ENCODE measurements around the gene GIMAP6.
"Not testable (repeated sequence)": the region's sequence is repeated elsewhere in the genome, so short reads cannot be mapped to it uniquely, and the experiment has no call there.

The GIMAP6 gene

GRCh38 chr7:150631866-150632864, at the start of gene GIMAP6:
Gene GIMAP6, minus strand, starts transcription at chr7:150632385. Its CDS starts 2,243 bp downstream, at chr7:150630142.
- DNase-seq = no peak

- DNase-seq = not testable (repeated sequence)
Measured at GRCh38 chr7:150680364-150680763, 48.2 kb upstream of the GIMAP6 start.

DNA sequence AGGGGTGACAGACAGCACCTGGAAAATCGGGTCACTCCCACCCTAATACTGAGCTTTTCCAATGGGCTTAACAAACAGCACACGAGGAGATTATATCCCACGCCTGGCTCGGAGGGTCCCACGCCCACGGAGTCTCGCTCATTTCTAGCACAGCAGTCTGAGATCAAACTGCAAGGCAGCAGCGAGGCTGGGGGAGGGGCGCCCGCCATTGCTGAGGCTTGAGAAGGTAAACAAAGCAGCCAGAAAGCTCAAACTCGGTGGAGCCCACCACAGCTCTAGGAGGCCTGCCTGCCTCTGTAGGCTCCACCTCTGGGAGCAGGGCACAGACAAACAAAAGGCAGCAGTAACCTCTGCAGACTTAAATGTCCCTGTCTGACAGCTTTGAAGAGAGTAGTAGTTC, 46.4 kb upstream of the GIMAP6 start:
- not testable (repeated sequence) for DNase-seq

DNA sequence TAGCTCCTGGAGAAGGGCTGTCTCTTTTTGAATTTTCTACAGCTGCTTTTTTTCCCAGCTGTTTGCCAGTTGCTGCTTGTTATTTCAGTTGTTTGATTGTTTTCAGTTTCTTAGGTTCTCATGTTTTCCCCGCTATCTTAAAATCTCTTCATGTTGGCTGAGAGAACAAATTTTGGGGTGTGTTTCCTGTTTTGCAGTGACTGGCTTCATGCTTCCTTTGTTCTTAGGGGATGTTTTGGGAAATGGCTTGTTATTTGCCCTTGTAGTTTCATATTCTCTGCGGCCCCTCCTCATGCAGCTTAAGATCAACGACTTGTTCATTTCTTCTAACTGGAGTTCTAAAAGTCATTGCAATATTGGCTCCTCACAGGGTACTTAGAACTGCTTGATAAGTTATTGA, 44.7 kb upstream of the GIMAP6 start:
- not testable (repeated sequence) for DNase-seq

GRCh38 chr7:150676276-150676675, 44.1 kb upstream of the GIMAP6 start:
- not testable (repeated sequence) for DNase-seq

DNA sequence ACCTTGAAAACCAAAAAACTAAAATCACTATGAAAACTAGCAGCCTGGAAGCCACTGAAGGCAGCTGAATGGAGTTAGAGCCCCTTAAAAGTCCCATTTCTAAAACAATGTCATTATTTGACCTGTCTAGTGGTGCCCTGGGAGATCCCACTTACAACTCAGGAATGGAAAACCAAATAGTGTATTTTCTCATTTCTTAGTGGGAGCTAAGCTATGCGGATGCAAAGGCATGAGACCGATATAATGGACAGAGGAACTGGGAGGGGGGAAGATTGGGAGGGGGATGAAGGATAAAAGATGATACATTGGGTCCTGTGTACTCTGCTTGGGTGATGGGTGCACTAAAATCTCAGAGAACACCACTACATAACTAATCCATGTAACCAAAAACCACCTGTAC, 43.5 kb upstream of the GIMAP6 start:
- DNase-seq = no peak

DNA sequence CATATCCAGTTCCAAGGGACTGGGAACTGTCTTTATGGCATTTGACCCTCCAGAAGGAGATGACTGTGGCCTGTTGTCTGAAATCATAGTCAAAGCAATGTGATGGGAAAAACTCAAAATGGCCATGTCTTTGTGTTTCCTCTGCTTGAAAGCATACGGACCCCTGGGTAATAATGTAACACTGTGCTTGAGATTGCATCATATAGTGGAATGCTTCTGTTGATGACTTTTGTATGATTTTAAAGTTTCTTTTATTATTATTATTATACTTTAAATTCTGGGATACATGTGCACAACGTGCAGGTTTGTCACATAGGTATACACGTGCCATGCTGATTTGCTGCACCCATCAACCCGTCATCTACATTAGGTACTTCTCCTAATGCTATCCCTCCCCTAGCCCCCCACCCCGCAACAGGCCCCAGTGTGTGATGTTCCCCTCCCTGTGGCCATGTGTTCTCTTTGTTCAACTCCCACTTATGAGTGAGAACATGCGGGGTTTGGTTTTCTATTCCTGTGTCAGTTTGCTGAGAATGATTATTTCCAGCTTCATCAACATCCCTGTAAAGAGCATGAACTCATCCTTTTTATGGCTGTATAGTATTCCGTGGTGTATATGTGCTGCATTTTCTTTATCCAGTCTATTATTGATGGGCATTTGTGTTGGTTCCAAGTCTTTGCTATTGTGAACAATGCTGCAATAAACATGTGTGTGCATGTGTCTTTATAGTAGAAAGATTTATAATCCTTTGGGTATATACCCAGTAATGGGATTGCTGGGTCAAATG, 39.8 kb upstream of the GIMAP6 start:
- DNase-seq = not testable (repeated sequence)

DNA sequence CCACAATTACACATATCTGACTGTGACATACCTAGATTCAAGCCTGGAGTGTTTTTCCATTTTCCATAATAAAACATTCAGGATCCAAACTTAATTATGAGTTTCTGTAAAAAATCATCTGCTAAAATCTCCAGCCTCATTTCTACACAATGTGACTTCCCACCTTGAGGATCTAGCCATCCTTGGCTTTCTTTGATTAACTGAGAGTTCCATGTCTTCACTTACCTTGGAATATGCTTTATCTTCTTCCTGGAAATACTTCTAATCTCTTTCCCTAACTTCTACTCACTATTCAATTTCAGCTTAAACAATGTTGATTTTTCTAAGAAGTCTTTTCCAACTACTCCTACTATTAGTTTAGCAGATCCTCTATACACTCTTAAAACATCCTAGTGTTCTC, 36.8 kb upstream of the GIMAP6 start:
- DNase-seq = no peak

DNA sequence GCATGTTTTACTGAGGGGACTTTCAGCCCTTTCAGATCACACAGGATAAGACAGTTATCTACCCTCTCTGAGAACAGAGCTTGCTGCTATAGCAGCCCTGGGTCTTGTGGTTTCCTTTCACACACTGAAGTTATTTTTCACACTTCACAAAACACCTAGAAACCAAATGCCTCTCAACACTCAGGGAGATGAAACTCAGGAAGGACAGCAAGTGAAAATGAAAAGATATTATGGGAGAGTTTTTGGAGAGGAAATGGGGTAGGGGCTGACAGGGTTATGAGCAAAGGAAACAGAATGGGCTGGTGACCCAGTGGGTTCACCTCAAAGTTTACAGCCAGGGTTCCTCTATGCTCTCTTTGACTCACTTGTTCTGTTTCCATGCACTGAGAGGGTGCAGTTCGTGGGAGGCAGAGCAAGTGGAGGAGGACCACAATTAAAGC, 36.3 kb upstream of the GIMAP6 start:
- DNase-seq = no peak

- DNase-seq = no peak
Measured at GRCh38 chr7:150666412-150666811, 34.2 kb upstream of the GIMAP6 start.

GRCh38 chr7:150665896-150666295, 33.7 kb upstream of the GIMAP6 start:
- DNase-seq = no peak

GRCh38 chr7:150665089-150665748, 33.0 kb upstream of the GIMAP6 start:
- no peak for DNase-seq

GRCh38 chr7:150663802-150664494, 31.8 kb upstream of the GIMAP6 start:
- no peak for DNase-seq

DNA sequence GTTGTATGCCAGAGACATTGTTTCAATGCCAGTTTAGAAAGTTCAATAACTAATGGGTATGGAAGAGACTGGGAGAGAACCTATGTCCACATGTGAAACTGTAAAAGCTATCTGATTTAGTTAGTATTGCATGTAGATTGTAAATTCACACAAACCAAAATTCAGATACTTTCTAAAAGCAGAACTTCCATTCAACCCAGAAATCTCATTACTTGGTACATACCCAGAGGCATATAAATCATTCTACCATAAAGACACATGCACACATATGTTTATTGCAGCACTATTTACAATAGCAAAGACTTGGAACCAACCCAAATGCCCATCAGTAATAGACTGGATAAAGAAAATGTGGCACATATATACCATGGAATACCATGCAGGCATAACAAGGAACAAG, 30.6 kb upstream of the GIMAP6 start:
- not testable (repeated sequence) for DNase-seq

DNA sequence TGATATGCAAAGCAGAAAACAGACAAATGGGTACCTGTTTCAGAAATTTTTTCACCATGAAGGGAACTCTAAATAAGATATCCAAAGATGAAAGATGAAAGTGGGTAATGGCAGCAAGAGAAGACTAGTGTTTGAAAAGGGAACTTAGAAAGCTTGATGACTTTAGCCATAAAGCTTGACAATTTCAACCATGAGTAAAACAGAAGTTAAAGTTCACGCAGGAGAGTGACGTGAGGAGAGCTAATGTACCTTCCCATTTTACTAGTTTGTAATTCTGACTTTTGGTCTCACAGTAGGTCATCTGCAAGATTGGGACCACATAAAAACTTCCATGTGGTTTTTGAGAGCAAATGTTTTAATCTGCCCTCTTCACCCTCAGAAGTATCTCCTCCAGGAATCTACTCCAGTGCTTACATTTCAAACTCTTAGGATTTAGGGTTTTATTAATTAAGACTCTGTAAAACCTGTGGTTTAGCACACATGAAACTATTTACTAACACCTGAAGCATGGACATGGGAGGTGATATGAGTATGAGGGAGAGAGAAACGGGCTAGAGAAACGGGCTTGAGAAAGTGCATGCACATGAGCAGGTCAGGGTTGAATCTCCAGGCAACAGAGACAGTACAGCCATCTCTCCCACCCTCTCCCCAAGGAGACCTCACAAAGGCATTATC, 28.9 kb upstream of the GIMAP6 start:
- DNase-seq = no peak

- no peak for DNase-seq
Measured at GRCh38 chr7:150657526-150657925, 25.3 kb upstream of the GIMAP6 start.

GRCh38 chr7:150656047-150656446, 23.9 kb upstream of the GIMAP6 start:
- no peak for DNase-seq

DNA sequence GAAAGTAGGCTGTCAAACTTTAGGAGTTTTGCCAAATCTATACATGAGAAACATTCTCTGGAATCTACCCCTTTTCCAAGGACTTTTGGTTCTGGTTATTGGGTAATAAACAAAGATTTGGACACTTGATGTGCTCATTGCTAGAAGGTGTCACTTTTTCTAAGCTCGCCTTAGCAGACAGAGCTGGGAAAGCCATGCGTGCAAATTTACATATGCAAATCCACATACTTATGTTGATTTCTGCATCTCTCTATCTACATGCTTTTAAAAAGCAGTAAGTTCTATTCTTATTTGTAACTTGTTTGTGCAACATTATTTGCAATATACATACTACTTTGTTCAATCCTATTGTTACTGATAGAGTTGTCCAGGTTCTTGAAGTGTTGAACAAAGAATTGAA, 22.5 kb upstream of the GIMAP6 start:
- DNase-seq = no peak

DNA sequence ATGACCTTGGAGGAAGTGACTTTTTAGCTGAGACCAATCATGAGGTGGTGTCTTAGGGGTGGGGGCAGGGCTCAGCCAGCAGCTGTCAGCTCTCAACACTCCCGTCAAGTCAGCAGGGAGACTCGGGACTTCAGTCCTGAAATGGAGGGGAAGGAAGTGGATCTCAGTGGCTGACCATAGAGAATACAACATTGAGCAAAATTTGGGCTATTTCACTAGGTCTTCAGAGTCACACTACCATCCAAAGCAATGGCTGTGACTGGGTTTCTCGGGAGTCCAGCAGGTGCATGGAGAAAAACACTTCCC, 16.8 kb upstream of the GIMAP6 start:
- no peak for DNase-seq

DNA sequence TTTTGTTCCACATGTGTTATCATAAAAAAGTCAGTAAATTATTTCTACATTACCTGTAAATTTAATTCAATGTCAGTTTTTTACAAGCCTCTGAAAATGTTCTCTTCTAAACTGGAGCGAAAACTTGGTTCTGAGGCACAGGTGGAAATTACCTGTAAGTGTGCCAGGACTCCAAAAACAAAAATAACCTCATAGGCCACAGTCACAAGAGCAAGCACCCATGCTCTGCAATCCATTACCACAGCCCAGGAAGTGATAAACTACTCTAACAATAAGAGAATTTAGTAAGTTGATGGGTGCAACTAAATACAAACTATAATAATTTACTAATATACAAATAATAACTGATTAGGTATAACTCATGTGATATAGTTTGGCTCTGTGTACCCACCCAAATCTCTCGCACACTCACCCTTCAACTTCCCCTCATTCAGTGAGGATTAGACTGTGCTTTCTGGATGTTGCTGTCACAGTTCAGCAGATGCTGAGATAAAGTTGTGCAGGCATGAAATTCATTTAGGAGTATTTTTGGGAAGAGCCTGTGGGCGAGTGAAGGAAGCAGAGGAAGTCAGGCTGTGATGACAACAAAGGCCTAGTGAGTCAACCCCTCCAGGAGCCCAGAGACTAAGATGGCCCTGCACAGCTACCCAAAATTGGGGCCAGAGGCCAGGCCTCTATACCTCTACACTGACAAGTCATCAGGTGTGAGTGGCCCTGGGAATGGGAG, 16.3 kb upstream of the GIMAP6 start:
- no peak for DNase-seq

DNA sequence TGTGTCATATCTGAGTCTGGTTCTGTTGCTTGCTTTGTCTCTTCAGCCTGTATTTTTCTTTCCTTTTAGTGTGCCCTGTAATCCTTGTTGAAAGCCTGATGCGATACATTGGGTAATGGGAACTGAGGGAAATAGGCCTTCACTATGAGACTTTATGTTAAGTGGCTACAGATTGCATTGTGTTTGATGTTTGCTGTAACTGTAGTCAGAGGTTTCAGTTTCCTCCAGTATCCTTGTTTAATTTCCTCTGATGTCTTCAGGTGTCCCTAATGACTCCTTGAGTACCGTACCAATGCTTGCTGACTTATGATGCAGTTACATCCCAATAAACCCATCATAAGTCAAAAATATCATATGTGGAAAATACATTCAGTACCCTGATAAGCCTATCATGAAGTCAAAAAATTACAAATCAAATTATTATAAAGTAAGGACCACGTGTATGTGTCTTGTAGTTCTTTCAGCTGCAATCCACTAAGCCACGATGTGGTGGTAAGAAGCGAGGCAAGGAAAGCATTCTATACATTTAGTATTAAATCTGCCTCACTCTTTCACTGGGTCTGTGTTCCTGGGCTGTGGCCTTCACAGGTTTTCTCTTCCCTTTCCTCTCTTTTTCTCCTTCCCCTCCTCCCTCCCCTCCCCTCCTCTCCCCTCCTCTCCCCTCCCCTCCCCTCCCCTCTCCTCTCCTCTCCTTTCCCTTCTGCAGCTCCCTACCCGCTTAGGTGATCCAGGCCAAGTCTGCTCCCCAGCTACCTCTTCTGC, 13.3 kb upstream of the GIMAP6 start:
- DNase-seq = no peak

Measured in NCI-H2227 treated with DMSO at 0.1 percent for 48 hours (cell line).